IMR-90 (cell line): ENCODE data around the gene NEU1. TPM values are rescaled to one million over a fixed set of nuclear protein-coding genes. Genes with fewer than 3 reads are reported as not detected.

Experiments
- ATAC-seq: fragments of 200-7000 bp; cut with Tn5 transposase; 2 replicates; pipeline ENCODE4 v1.9.1; 2020; ENCODE audit warnings: low read depth, mild to moderate bottlenecking, moderate library complexity
- BruUV-seq: library from RNA; stranded (reverse); fragments of 400-500 nt; replicated peaks from 2 replicates; lab custom pipeline; 2021; lab: Mats Ljungman, UMichigan
- CTCF ChIA-PET: fragments of 300-600 bp; formaldehyde crosslinking; extraction: SDS; loops from one replicate; lab custom pipeline; 2021; ENCODE audit warnings: antibody characterized with exemption; lab: Yijun Ruan, JAX
- POLR2A ChIA-PET: fragments of 300-600 bp; sonication (Branson Sonifier 250); formaldehyde crosslinking; loops from one replicate; lab custom pipeline; 2022; ENCODE audit warnings: antibody characterized with exemption; ENCODE audit not compliant: unreplicated experiment; lab: Charles Lee
- DNase-seq: peaks from one replicate; pipeline ENCODE4 v3.0.0; 2013
- H2AFZ ChIP-seq: replicated peaks from 2 replicates; pipeline ENCODE3; 2013; ENCODE audit warnings: low read length, mild to moderate bottlenecking; ENCODE audit not compliant: poor library complexity
- H2AK5ac ChIP-seq: 2 replicates; pipeline ENCODE4 v1.6.1; 2013; ENCODE audit warnings: low read depth, low read length, inconsistent platforms
- H2AK9ac ChIP-seq: replicated peaks from 2 replicates; pipeline ENCODE3; 2013; ENCODE audit warnings: mild to moderate bottlenecking, low read depth, low read length, moderate library complexity; ENCODE audit not compliant: poor library complexity
- H2BK120ac ChIP-seq: 2 replicates; pipeline ENCODE4 v1.6.1; 2013; ENCODE audit warnings: low read depth, low read length, inconsistent platforms
- H2BK15ac ChIP-seq: 3 replicates; pipeline ENCODE4 v1.6.1; 2013; ENCODE audit warnings: low read depth, low read length, inconsistent platforms
- H2BK20ac ChIP-seq: 2 replicates; pipeline ENCODE4 v1.6.1; 2013; ENCODE audit warnings: low read depth, mild to moderate bottlenecking, inconsistent platforms, low read length, moderate library complexity
- H2BK5ac ChIP-seq: 2 replicates; pipeline ENCODE4 v1.6.1; 2013; ENCODE audit warnings: mild to moderate bottlenecking, low read depth, low read length, inconsistent platforms; ENCODE audit not compliant: poor library complexity, severe bottlenecking
- H3K14ac ChIP-seq: replicated peaks from 2 replicates; pipeline ENCODE4 v1.6.1; 2013; ENCODE audit warnings: low read depth, low read length, inconsistent platforms
- H3K18ac ChIP-seq: 2 replicates; pipeline ENCODE4 v1.6.1; 2013; ENCODE audit warnings: low read depth, low read length, control low read depth
- H3K23ac ChIP-seq: 2 replicates; pipeline ENCODE4 v1.6.1; 2013; ENCODE audit warnings: low read depth, low read length, inconsistent platforms
- H3K27ac ChIP-seq: 2 replicates; pipeline ENCODE4 v1.5.1; 2013; ENCODE audit warnings: mild to moderate bottlenecking, control low read depth, low read length; ENCODE audit not compliant: insufficient read depth
- H3K27me3 ChIP-seq: 2 replicates; pipeline ENCODE4 v1.6.1; 2013; ENCODE audit warnings: low read length; ENCODE audit not compliant: control insufficient read depth, insufficient read depth
- H3K36me3 ChIP-seq: 2 replicates; pipeline ENCODE4 v1.6.1; 2013; ENCODE audit warnings: low read length, mixed read lengths; ENCODE audit not compliant: control insufficient read depth, insufficient read depth
- H3K4ac ChIP-seq: 2 replicates; pipeline ENCODE4 v1.6.1; 2013; ENCODE audit warnings: low read depth, low read length, inconsistent platforms
- H3K4me1 ChIP-seq: 2 replicates; pipeline ENCODE4 v1.6.1; 2013; ENCODE audit warnings: low read length, mixed read lengths; ENCODE audit not compliant: control insufficient read depth, insufficient read depth
- H3K4me2 ChIP-seq: 2 replicates; pipeline ENCODE4 v1.6.1; 2013; ENCODE audit warnings: low read depth, mild to moderate bottlenecking, control low read depth, low read length, moderate library complexity
- H3K4me3 ChIP-seq: 2 replicates; pipeline ENCODE4 v1.5.1; 2013; ENCODE audit warnings: low read depth, mild to moderate bottlenecking, control low read depth, low read length, moderate library complexity; ENCODE audit not compliant: insufficient read depth
- H3K56ac ChIP-seq: 2 replicates; pipeline ENCODE4 v1.6.1; 2013; ENCODE audit warnings: low read length, inconsistent platforms; ENCODE audit not compliant: insufficient read depth; ENCODE audit errors: extremely low read depth
- H3K79me1 ChIP-seq, 2 experiments: 2 replicates each; pipeline ENCODE4 v1.6.1; 2013; ENCODE audit warnings: low read length in 2 of 2, inconsistent platforms in 1 of 2, low read depth in 1 of 2
- H3K9ac ChIP-seq: 2 replicates; pipeline ENCODE4 v1.6.1; 2013; ENCODE audit warnings: low read depth, low read length, control low read depth
- H3K9me1 ChIP-seq: 2 replicates; pipeline ENCODE4 v1.6.1; 2013; ENCODE audit warnings: low read length, inconsistent platforms; ENCODE audit not compliant: insufficient read depth
- H3K9me3 ChIP-seq: 2 replicates; pipeline ENCODE4 v1.6.1; 2013; ENCODE audit warnings: low read length; ENCODE audit not compliant: control insufficient read depth, insufficient read depth
- H4K20me1 ChIP-seq: 2 replicates; pipeline ENCODE4 v1.6.1; 2013; ENCODE audit warnings: low read length, inconsistent platforms; ENCODE audit not compliant: insufficient read depth
- H4K5ac ChIP-seq: 2 replicates; pipeline ENCODE4 v1.6.1; 2013; ENCODE audit warnings: mild to moderate bottlenecking, low read depth, low read length, control low read depth
- H4K8ac ChIP-seq, 2 experiments: 2 replicates each; pipeline ENCODE4 v1.6.1; 2013; ENCODE audit warnings: low read depth in 2 of 2, low read length in 2 of 2, control low read depth in 1 of 2, inconsistent platforms in 1 of 2
- H4K91ac ChIP-seq: 2 replicates; pipeline ENCODE4 v1.6.1; 2013; ENCODE audit warnings: low read depth, low read length, inconsistent platforms; ENCODE audit not compliant: insufficient read depth
- BHLHE40 ChIP-seq: fragments of 150-350 bp; IDR thresholded peaks from 2 replicates; pipeline ENCODE4 v1.6.1; 2016; ENCODE audit warnings: mild to moderate bottlenecking, low read depth, low read length
- CEBPB ChIP-seq: IDR thresholded peaks from 2 replicates; pipeline ENCODE4 v1.6.1; 2012; ENCODE audit warnings: low read depth, low read length, improper control_type of control experiment
- CHD1 ChIP-seq: IDR thresholded peaks from 2 replicates; pipeline ENCODE4 v1.6.1; 2012; ENCODE audit warnings: low read depth, low read length, improper control_type of control experiment
- FOS ChIP-seq: fragments of 150-350 bp; IDR thresholded peaks from 2 replicates; pipeline ENCODE4 v1.6.1; 2016; ENCODE audit warnings: low read depth, low read length
- MAFK ChIP-seq: IDR thresholded peaks from 2 replicates; pipeline ENCODE4 v1.6.1; 2012; ENCODE audit warnings: low read depth, low read length, improper control_type of control experiment
- MAZ ChIP-seq: IDR thresholded peaks from 2 replicates; pipeline ENCODE4 v1.6.1; 2012; ENCODE audit warnings: low read depth, mild to moderate bottlenecking, low read length, improper control_type of control experiment, moderate library complexity, borderline replicate concordance
- MXI1 ChIP-seq: IDR thresholded peaks from 2 replicates; pipeline ENCODE4 v1.6.1; 2012; ENCODE audit warnings: low read depth, mild to moderate bottlenecking, low read length, moderate library complexity, borderline replicate concordance
- NFE2L2 ChIP-seq: fragments of 150-350 bp; IDR thresholded peaks from 2 replicates; pipeline ENCODE4 v1.6.1; 2016; ENCODE audit warnings: low read depth, mild to moderate bottlenecking, low read length
- POLR2A ChIP-seq: IDR thresholded peaks from 2 replicates; pipeline ENCODE4 v1.6.1; 2012; ENCODE audit warnings: mild to moderate bottlenecking, low read depth, low read length
- RAD21 ChIP-seq: IDR thresholded peaks from 2 replicates; pipeline ENCODE4 v1.6.1; 2012; ENCODE audit warnings: low read length, improper control_type of control experiment
- RCOR1 ChIP-seq: IDR thresholded peaks from 2 replicates; pipeline ENCODE4 v1.6.1; 2012; ENCODE audit warnings: mild to moderate bottlenecking, low read length, improper control_type of control experiment; ENCODE audit not compliant: insufficient replicate concordance
- RFX5 ChIP-seq: IDR thresholded peaks from 2 replicates; pipeline ENCODE4 v1.8.0; 2012; ENCODE audit warnings: low read depth, mild to moderate bottlenecking, low read length, moderate library complexity
- SMC3 ChIP-seq: fragments of 150-350 bp; IDR thresholded peaks from 2 replicates; pipeline ENCODE4 v1.6.1; 2016; ENCODE audit warnings: low read depth, mild to moderate bottlenecking, antibody characterized with exemption, low read length, moderate library complexity
- WGBS, 2 experiments: methylation state at CpG; one replicate each; pipeline versions ENCODE4 v1.1.5 to v1.1.7; 2013; ENCODE audit warnings: missing lambda C conversion rate in 2 of 2; ENCODE audit not compliant: insufficient read length in 1 of 2; ENCODE audit errors: extremely low coverage in 2 of 2; 5-methylcytosine and 5-hydroxymethylcytosine counted together
- dilution Hi-C: fragments of 300-500 bp; cut with HindIII; formaldehyde crosslinking; loops from one replicate; pipeline ENCODE4 v1.14.3; 2018; ENCODE audit warnings: low sequenced_read_pairs; ENCODE audit not compliant: unreplicated experiment
- in situ Hi-C: fragments of 300-500 bp; cut with MboI; formaldehyde crosslinking; loops from 3 replicates; pipeline ENCODE4 v1.14.3; 2019; ENCODE audit warnings: low sequenced_read_pairs, inconsistent platforms, mixed read lengths
- intact Hi-C: fragments of 100-400 bp; cut with micrococcal nuclease; formaldehyde crosslinking; loops from 2 replicates; pipeline ENCODE4 v1.10.0; 2022
- polyA plus RNA-seq, 3 experiments: library from polyadenylated mRNA; depleted of rRNA; stranded (reverse); fragments of >200 nt; gene quantifications; 2 replicates each; pipeline ENCODE4 v1.2.3, GENCODE V29; 2012; ENCODE audit warnings: low replicate concordance in 1 of 3
- total RNA-seq: library from RNA; depleted of rRNA; stranded (reverse); fragments of >200 nt; gene quantifications from 2 replicates; pipeline ENCODE4 v1.2.3, GENCODE V29; 2012
- TF ChIP-seq, protein P1 (sequence below): fragments of 150-350 bp; IDR thresholded peaks from 2 replicates; pipeline ENCODE4 v1.6.1; 2017; ENCODE audit warnings: mild to moderate bottlenecking, antibody characterized with exemption, low read length, low read depth
- TF ChIP-seq, protein P2 (sequence below): fragments of 150-350 bp; IDR thresholded peaks from 2 replicates; pipeline ENCODE4 v1.6.1; 2016; ENCODE audit warnings: low read depth, mild to moderate bottlenecking, low read length, moderate library complexity, borderline replicate concordance
- TF ChIP-seq, protein P3 (sequence below): conservative IDR thresholded peaks from 2 replicates; pipeline ENCODE4 v1.5.1; 2012; ENCODE audit warnings: mild to moderate bottlenecking, low read depth, low read length, improper control_type of control experiment

The NEU1 gene
- total and polyA plus RNA-seq, 2 of the 4 experiments (the other 2 are of a cell fraction), result 28.5 to 36.2 TPM

DNA sequence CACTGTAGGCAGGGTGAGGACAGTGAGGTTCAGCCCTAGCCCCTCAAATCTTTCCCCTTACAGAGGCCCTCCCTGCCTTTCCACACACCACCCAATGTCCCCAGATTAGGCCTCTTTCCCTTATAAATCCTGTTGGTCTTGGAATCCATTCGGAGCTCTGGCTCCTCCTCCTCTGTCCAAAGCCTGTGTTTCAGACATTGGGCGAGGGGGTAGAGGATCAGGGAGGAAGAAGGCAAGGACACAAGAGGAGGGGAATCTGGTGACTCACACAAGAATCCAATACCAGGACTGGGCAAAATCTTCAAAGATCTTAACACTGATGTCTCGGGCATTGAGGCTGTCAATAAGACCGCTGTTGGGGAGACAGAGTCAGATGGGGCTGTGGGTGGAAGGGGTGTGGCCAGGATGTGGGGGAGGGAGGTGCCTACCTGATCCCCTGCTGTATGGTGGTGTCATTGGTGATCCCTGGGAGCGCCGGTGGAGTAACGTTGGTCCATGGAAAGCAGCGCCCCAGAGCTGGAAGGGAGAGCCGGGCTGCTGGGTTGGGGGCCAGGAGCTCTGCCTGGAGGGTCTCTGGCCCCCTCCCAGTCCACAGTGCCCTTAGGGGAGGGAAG lies 8.5 kb upstream of the NEU1 start:
- H2AK5ac ChIP-seq, result peak overlapping the region; percentile 52; the same call in 1 of the 2 replicates
- no peaks in the 10 kb centered on the region for H3K27me3 ChIP-seq
- H4K91ac ChIP-seq, result no peak overlapping the region
- no peak overlapping the region for H3K4me3 ChIP-seq
- H3K79me1 ChIP-seq, result no peaks in the 10 kb centered on the region
- H2BK5ac ChIP-seq, result no peak overlapping the region
- no peak overlapping the region for H3K4me2 ChIP-seq
- H3K9me3 ChIP-seq, result no peaks in the 10 kb centered on the region
- ATAC-seq (peak; percentile 64), DNase-seq (peak; percentile 38)
- in situ Hi-C loops (no loop called here), intact Hi-C loops (no loop called here), dilution Hi-C loops (no loop called here)
- no peaks in the 10 kb centered on the region for H4K20me1 ChIP-seq
- peak overlapping the region; percentile 87 for H2AFZ ChIP-seq
- H3K36me3 ChIP-seq, result no peaks in the 10 kb centered on the region
- 0 out of 2 replicates have a peak overlapping the region, but pooled peaks have one; percentile 8 for H2BK120ac ChIP-seq
- CTCF ChIA-PET, result no interaction called here
- H3K14ac ChIP-seq, result peak overlapping the region; percentile 19
- no CpG with 5 or more reads among the region's 9 CpGs for WGBS, 2 experiments
- H3K9ac ChIP-seq, result no peak overlapping the region
- no peak overlapping the region for H3K56ac ChIP-seq
- peak overlapping the region in 1 of 2 experiments; percentile 60; a peak in 1 of 4 replicates for H4K8ac ChIP-seq
- no peak overlapping the region for H3K27ac ChIP-seq
- no peak overlapping the region; the same call in 1 of the 2 replicates for H3K18ac ChIP-seq
- POLR2A ChIA-PET, result no interaction called here
- TF ChIP-seq RAD21 (no peak), MXI1 (no peak), MAFK (no peak), FOS (no peak), NFE2L2 (no peak), SMC3 (no peak), CEBPB (no peak), BHLHE40 (no peak), CHD1 (no peak), RCOR1 (no peak), POLR2A (no peak), MAZ (no peak), RFX5 (no peak)
- TF ChIP-seq, protein P1, sequence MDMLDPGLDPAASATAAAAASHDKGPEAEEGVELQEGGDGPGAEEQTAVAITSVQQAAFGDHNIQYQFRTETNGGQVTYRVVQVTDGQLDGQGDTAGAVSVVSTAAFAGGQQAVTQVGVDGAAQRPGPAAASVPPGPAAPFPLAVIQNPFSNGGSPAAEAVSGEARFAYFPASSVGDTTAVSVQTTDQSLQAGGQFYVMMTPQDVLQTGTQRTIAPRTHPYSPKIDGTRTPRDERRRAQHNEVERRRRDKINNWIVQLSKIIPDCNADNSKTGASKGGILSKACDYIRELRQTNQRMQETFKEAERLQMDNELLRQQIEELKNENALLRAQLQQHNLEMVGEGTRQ, result no peak
- TF ChIP-seq, protein P2, sequence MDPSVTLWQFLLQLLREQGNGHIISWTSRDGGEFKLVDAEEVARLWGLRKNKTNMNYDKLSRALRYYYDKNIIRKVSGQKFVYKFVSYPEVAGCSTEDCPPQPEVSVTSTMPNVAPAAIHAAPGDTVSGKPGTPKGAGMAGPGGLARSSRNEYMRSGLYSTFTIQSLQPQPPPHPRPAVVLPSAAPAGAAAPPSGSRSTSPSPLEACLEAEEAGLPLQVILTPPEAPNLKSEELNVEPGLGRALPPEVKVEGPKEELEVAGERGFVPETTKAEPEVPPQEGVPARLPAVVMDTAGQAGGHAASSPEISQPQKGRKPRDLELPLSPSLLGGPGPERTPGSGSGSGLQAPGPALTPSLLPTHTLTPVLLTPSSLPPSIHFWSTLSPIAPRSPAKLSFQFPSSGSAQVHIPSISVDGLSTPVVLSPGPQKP, result no peak
- TF ChIP-seq, protein P3, sequence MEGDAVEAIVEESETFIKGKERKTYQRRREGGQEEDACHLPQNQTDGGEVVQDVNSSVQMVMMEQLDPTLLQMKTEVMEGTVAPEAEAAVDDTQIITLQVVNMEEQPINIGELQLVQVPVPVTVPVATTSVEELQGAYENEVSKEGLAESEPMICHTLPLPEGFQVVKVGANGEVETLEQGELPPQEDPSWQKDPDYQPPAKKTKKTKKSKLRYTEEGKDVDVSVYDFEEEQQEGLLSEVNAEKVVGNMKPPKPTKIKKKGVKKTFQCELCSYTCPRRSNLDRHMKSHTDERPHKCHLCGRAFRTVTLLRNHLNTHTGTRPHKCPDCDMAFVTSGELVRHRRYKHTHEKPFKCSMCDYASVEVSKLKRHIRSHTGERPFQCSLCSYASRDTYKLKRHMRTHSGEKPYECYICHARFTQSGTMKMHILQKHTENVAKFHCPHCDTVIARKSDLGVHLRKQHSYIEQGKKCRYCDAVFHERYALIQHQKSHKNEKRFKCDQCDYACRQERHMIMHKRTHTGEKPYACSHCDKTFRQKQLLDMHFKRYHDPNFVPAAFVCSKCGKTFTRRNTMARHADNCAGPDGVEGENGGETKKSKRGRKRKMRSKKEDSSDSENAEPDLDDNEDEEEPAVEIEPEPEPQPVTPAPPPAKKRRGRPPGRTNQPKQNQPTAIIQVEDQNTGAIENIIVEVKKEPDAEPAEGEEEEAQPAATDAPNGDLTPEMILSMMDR, result no peak
- no peak overlapping the region for H3K4ac ChIP-seq
- peak overlapping the region; percentile 12; the same call in 1 of the 2 replicates for H4K5ac ChIP-seq
- peaks cover 3% of the 10 kb centered on the region; the same call in 1 of the 2 replicates for H3K9me1 ChIP-seq
- H2BK20ac ChIP-seq, result no peak overlapping the region
- no TSS peak for BruUV-seq
- H3K23ac ChIP-seq, result no peak overlapping the region
- peaks cover 14% of the 10 kb centered on the region for H3K4me1 ChIP-seq
- H2BK15ac ChIP-seq, result peak overlapping the region; percentile 52; the same call in 1 of the 3 replicates
- H2AK9ac ChIP-seq, result peak overlapping the region; percentile 26
